ENCODE measurements around the gene TCF20. TPM values are rescaled to one million over a fixed set of nuclear protein-coding genes. Genes with fewer than 3 reads are reported as not detected.
A peak's percentile ranks its signal among the peaks of the same experiment; 100 is the strongest.

TCF20 gene
- total RNA-seq, 3 donors from 2014 or later (not counting 1 experiment from before 2014, with no cell fraction given), result 57.8 to 70.8 (median 69.1) TPM

GRCh38 chr22:42257386-42257785 lies 13.1 kb downstream of the TCF20 start:
- Mint-ChIP-seq H3K27me3 (ENCODE audit: low read depth in 2 of 2) (no peaks in the 10 kb centered on the region), H3K4me3 (no peak overlapping the region), H3K27ac (peak overlapping the region; percentile 51 to 64), H3K9me3 (no peaks in the 10 kb centered on the region), H3K4me1 (peaks cover 66 to 73% of the 10 kb centered on the region in 2 donors), H3K36me3 (no peaks in the 10 kb centered on the region)
- no peaks in the 10 kb centered on the region for H3K36me3 ChIP-seq (ENCODE audit: control insufficient read depth, insufficient read depth, low read length)
- WGBS (ENCODE audit: insufficient coverage), result 100% methylated on average over 1 of the region's 2 CpGs
- H3K9me3 ChIP-seq (ENCODE audit: control insufficient read depth, insufficient read depth, low read length), result no peaks in the 10 kb centered on the region
- TF ChIP-seq CTCF (IDR thresholded peaks at IDR 0.05), result no peak
- ATAC-seq, result no peak
- H3K4me1 ChIP-seq (ENCODE audit: control insufficient read depth, insufficient read depth, low read length), result peaks cover 6% of the 10 kb centered on the region
- H3K27ac ChIP-seq (ENCODE audit: low read length), result no peak overlapping the region
- no peak for DNase-seq
- no peaks in the 10 kb centered on the region for H3K27me3 ChIP-seq (ENCODE audit: control insufficient read depth, insufficient read depth, low read length)
- no peak overlapping the region for H3K4me3 ChIP-seq (ENCODE audit: low read length)
- intact Hi-C loops (cut with micrococcal nuclease), result no loop called here

GRCh38 chr22:42256930-42257329 lies 13.5 kb downstream of the TCF20 start:
- Histone ChIP-seq H3K9me3 (ENCODE audit: control insufficient read depth, insufficient read depth, low read length) (no peaks in the 10 kb centered on the region), H3K27ac (ENCODE audit: low read length) (no peak overlapping the region), H3K27me3 (ENCODE audit: control insufficient read depth, insufficient read depth, low read length) (no peaks in the 10 kb centered on the region), H3K4me1 (ENCODE audit: control insufficient read depth, insufficient read depth, low read length) (peaks cover 6% of the 10 kb centered on the region), H3K36me3 (ENCODE audit: control insufficient read depth, insufficient read depth, low read length) (no peaks in the 10 kb centered on the region), H3K4me3 (ENCODE audit: low read length) (no peak overlapping the region)
- intact Hi-C loops (cut with micrococcal nuclease), result no loop called here
- Mint-ChIP-seq H3K9me3 (no peaks in the 10 kb centered on the region), H3K4me3 (no peak overlapping the region), H3K27me3 (ENCODE audit: low read depth in 2 of 2) (no peaks in the 10 kb centered on the region), H3K27ac (peak overlapping the region; percentile 51 to 64), H3K4me1 (peaks cover 61 to 68% of the 10 kb centered on the region in 2 donors), H3K36me3 (no peaks in the 10 kb centered on the region)
- ATAC-seq (peak in 2 of 3 donors; percentile 50 to 73), DNase-seq (no peak)
- 79% methylated on average over 5 of the region's 5 CpGs for WGBS (ENCODE audit: insufficient coverage)
- TF ChIP-seq CTCF (IDR thresholded peaks at IDR 0.05), result no peak

- ATAC-seq (no peak), DNase-seq (no peak)
- H3K36me3 ChIP-seq (ENCODE audit: control insufficient read depth, insufficient read depth, low read length), result no peaks in the 10 kb centered on the region
- 88% methylated on average over 2 of the region's 2 CpGs for WGBS (ENCODE audit: insufficient coverage)
- H3K4me1 Mint-ChIP-seq, result peaks cover 55 to 63% of the 10 kb centered on the region in 2 donors
- peaks cover 6% of the 10 kb centered on the region for H3K4me1 ChIP-seq (ENCODE audit: control insufficient read depth, insufficient read depth, low read length)
- no peaks in the 10 kb centered on the region for H3K36me3 Mint-ChIP-seq
- no peaks in the 10 kb centered on the region for H3K9me3 ChIP-seq (ENCODE audit: control insufficient read depth, insufficient read depth, low read length)
- intact Hi-C loops (cut with micrococcal nuclease), result no loop called here
- H3K27me3 Mint-ChIP-seq (ENCODE audit: low read depth in 2 of 2), result no peaks in the 10 kb centered on the region
- H3K4me3 Mint-ChIP-seq, result no peak overlapping the region
- no peak overlapping the region for H3K27ac ChIP-seq (ENCODE audit: low read length)
- no peak overlapping the region for H3K4me3 ChIP-seq (ENCODE audit: low read length)
- peak overlapping the region; percentile 43 to 64 for H3K27ac Mint-ChIP-seq
- TF ChIP-seq CTCF (IDR thresholded peaks at IDR 0.05), result no peak
- no peaks in the 10 kb centered on the region for H3K9me3 Mint-ChIP-seq
- H3K27me3 ChIP-seq (ENCODE audit: control insufficient read depth, insufficient read depth, low read length), result no peaks in the 10 kb centered on the region
Observed at GRCh38 chr22:42256220-42256619, 14.2 kb downstream of the TCF20 start.

GRCh38 chr22:42249831-42250230 lies 20.6 kb downstream of the TCF20 start:
- Mint-ChIP-seq H3K4me1 (peaks cover 41 to 59% of the 10 kb centered on the region in 2 donors), H3K36me3 (no peaks in the 10 kb centered on the region), H3K27ac (peak overlapping the region in 1 of 2 donors; percentile 34), H3K27me3 (ENCODE audit: low read depth in 2 of 2) (no peaks in the 10 kb centered on the region), H3K9me3 (no peaks in the 10 kb centered on the region), H3K4me3 (no peak overlapping the region)
- H3K27me3 ChIP-seq (ENCODE audit: control insufficient read depth, insufficient read depth, low read length), result no peaks in the 10 kb centered on the region
- ATAC-seq (no peak), DNase-seq (no peak)
- no peaks in the 10 kb centered on the region for H3K9me3 ChIP-seq (ENCODE audit: control insufficient read depth, insufficient read depth, low read length)
- 94% methylated on average over 4 of the region's 4 CpGs for WGBS (ENCODE audit: insufficient coverage)
- H3K36me3 ChIP-seq (ENCODE audit: control insufficient read depth, insufficient read depth, low read length), result peaks cover 2% of the 10 kb centered on the region
- H3K4me1 ChIP-seq (ENCODE audit: control insufficient read depth, insufficient read depth, low read length), result no peaks in the 10 kb centered on the region
- TF ChIP-seq CTCF (IDR thresholded peaks at IDR 0.05), result no peak
- H3K27ac ChIP-seq (ENCODE audit: low read length), result no peak overlapping the region
- H3K4me3 ChIP-seq (ENCODE audit: low read length), result no peak overlapping the region
- intact Hi-C loops (cut with micrococcal nuclease), result no loop called here

All from natural killer cell (primary cell).